ENCODE results near the gene SLC9A9.

SLC9A9 gene

GRCh38 chr3:143596957-143597642 is 251.2 kb downstream of the SLC9A9 start:
- no peak overlapping the region for H3K27ac Mint-ChIP-seq

DNA sequence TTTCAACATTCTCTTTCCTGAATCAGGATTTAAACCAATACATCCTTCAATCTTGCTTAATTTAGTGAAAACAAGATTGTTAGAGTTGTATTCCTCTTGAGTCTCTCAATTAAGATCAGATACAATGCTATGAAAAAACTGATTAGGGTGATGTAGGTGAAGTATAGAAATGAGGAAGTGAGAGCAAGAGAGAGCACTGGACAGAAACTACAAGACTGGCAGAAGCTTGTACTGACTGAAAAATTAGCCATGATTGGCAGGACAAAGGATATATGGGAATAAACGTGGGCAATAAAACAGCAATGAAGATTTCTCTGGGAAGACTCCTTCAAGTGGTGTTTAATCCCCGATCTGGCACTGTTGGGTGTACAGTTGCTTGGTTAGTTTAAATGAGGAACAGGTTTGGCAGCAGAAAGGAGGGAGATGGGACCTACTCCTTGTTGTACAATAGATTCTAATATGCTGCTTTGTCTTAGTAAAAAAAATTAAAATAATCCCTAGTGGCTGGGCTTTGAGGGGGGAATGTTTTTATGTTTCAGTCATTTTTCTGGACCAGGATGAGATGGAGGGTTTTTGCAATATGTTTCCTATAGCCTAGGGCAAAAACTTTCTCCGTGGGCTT is 252.7 kb downstream of the SLC9A9 start:
- Mint-ChIP-seq H3K4me1 (ENCODE audit: low read depth) (no peaks in the 10 kb centered on the region), H3K9me3 (no peaks in the 10 kb centered on the region), H3K36me3 (ENCODE audit: low read depth) (no peaks in the 10 kb centered on the region), H3K27me3 (no peaks in the 10 kb centered on the region), H3K27ac (no peak overlapping the region), H3K4me3 (no peak overlapping the region)
- no peak for DNase-seq

More at GRCh38 chr3:143596957-143597642, 251.2 kb downstream of the SLC9A9 start:
- Mint-ChIP-seq H3K9me3 (no peaks in the 10 kb centered on the region), H3K36me3 (ENCODE audit: low read depth) (no peaks in the 10 kb centered on the region), H3K4me1 (ENCODE audit: low read depth) (no peaks in the 10 kb centered on the region), H3K4me3 (no peak overlapping the region), H3K27me3 (no peaks in the 10 kb centered on the region)
- DNase-seq, result no peak

- Mint-ChIP-seq H3K4me3 (no peak overlapping the region), H3K4me1 (ENCODE audit: low read depth) (no peaks in the 10 kb centered on the region), H3K36me3 (ENCODE audit: low read depth) (no peaks in the 10 kb centered on the region), H3K27me3 (no peaks in the 10 kb centered on the region), H3K9me3 (no peaks in the 10 kb centered on the region), H3K27ac (no peak overlapping the region)
- no peak for DNase-seq
Measured at GRCh38 chr3:143594206-143594605, 254.1 kb downstream of the SLC9A9 start.

GRCh38 chr3:143590660-143591059 is 257.6 kb downstream of the SLC9A9 start:
- Mint-ChIP-seq H3K36me3 (ENCODE audit: low read depth) (no peaks in the 10 kb centered on the region), H3K27me3 (no peaks in the 10 kb centered on the region), H3K4me1 (ENCODE audit: low read depth) (peaks cover 6% of the 10 kb centered on the region), H3K9me3 (no peaks in the 10 kb centered on the region), H3K27ac (no peak overlapping the region), H3K4me3 (no peak overlapping the region)
- DNase-seq, result no peak

DNA sequence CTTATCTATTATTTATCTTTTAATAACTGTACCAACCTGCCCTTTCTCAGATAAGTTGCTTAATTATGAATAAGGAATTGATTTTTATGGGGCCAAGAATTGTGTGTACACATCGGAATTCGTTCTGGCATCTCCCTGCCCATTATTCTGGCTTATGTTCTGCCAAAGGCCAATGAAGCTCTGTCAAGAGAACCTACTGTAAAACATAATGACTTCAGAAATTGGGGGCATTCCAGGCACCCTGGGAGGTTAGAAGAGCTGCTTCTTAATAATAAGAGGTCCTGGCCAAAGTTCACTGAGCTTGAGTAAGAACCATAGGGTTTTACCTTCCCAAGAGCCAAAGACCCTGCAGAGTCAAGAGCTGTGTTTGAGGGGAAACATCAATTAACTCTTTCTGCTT is 261.7 kb downstream of the SLC9A9 start:
- Mint-ChIP-seq H3K9me3 (no peaks in the 10 kb centered on the region), H3K4me3 (no peak overlapping the region), H3K36me3 (ENCODE audit: low read depth) (peaks cover 4% of the 10 kb centered on the region), H3K4me1 (ENCODE audit: low read depth) (peaks cover 13% of the 10 kb centered on the region), H3K27me3 (no peaks in the 10 kb centered on the region), H3K27ac (no peak overlapping the region)
- no peak for DNase-seq

- H3K27ac Mint-ChIP-seq, result no peak overlapping the region
- H3K36me3 Mint-ChIP-seq (ENCODE audit: low read depth), result peaks cover 4% of the 10 kb centered on the region
- H3K4me3 Mint-ChIP-seq, result no peak overlapping the region
- DNase-seq, result no peak
- H3K9me3 Mint-ChIP-seq, result no peaks in the 10 kb centered on the region
- H3K4me1 Mint-ChIP-seq (ENCODE audit: low read depth), result peaks cover 15% of the 10 kb centered on the region
- no peaks in the 10 kb centered on the region for H3K27me3 Mint-ChIP-seq
Measured at GRCh38 chr3:143585720-143586456, 262.4 kb downstream of the SLC9A9 start.

GRCh38 chr3:143584474-143584873 is 263.8 kb downstream of the SLC9A9 start:
- no peak for DNase-seq
- no peaks in the 10 kb centered on the region for H3K27me3 Mint-ChIP-seq
- H3K36me3 Mint-ChIP-seq (ENCODE audit: low read depth), result peaks cover 4% of the 10 kb centered on the region
- H3K4me1 Mint-ChIP-seq (ENCODE audit: low read depth), result peaks cover 15% of the 10 kb centered on the region
- no peaks in the 10 kb centered on the region for H3K9me3 Mint-ChIP-seq
- no peak overlapping the region for H3K4me3 Mint-ChIP-seq
- no peak overlapping the region for H3K27ac Mint-ChIP-seq

DNA sequence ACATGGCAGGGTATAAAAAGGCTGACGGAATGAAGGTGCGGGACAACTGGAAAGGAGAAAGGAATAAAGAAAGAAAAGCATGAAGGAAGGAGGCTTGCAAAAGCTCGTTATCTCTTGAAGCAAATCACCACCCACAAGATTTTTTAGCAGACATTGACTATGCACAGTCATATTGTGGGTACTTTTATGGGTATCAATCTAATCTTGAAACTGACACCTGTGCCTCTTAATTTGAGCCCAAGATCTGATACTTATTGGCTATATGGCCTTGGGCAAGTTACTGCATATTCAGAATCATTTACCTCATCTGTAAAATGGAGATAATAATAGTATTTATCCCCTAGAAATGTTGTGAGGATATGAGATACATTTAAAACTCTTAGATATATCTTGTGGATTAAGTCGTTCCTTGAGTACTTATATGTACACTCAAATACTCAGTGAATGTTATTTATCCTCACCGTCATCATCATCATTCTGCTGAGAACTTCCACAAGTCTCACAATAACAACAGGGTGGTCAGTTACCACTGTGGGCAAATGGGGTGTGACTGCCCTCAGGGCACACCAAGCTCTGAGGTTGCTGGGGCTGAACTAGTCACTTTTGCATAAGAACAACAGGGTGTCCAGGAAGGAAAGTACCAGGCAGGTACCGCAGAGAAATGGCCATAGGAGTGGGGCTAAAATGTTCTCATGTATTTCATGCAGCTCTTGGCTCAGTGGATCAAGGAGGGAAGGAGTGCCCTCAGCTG is 266.1 kb downstream of the SLC9A9 start:
- peaks cover 15% of the 10 kb centered on the region for H3K4me1 Mint-ChIP-seq (ENCODE audit: low read depth)
- H3K4me3 Mint-ChIP-seq, result no peak overlapping the region
- H3K27ac Mint-ChIP-seq, result no peak overlapping the region
- no peak for DNase-seq
- H3K9me3 Mint-ChIP-seq, result no peaks in the 10 kb centered on the region
- no peaks in the 10 kb centered on the region for H3K27me3 Mint-ChIP-seq
- peaks cover 5% of the 10 kb centered on the region for H3K36me3 Mint-ChIP-seq (ENCODE audit: low read depth)

DNA sequence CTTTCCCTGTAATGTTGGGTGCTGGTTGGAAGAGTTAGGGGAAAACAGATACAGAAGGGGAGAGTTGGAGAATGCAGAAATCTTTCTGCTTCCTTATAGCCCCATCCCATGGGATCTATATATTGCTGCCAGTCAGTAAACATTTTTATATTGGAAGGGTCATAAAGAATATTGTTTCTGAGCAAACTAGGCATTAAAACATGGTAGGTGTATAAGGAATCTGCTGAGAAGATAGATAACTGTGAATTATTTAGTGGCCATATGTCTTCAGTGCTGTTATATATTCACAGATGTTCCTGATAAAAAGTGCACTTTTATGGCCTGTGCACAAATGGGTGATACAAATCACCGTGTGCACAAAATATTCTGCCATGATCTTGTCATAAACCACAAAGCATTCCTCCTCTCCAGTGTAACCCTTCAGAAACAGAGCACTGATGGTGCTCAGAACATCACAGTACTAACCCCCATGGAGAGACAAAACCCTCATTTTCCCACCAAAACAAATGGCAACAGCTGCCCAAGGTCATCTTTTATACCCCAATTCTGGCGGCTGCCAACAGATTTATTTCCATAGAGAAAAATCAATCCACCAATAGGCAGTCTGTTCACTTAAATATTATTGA is 269.3 kb downstream of the SLC9A9 start:
- Mint-ChIP-seq H3K36me3 (ENCODE audit: low read depth) (peaks cover 5% of the 10 kb centered on the region), H3K9me3 (no peaks in the 10 kb centered on the region), H3K4me1 (ENCODE audit: low read depth) (peaks cover 10% of the 10 kb centered on the region), H3K27me3 (no peaks in the 10 kb centered on the region), H3K4me3 (no peak overlapping the region), H3K27ac (no peak overlapping the region)
- DNase-seq, result no peak

GRCh38 chr3:143576568-143577270 is 271.5 kb downstream of the SLC9A9 start:
- DNase-seq, result no peak
- peaks cover 1% of the 10 kb centered on the region for H3K36me3 Mint-ChIP-seq (ENCODE audit: low read depth)
- no peaks in the 10 kb centered on the region for H3K27me3 Mint-ChIP-seq
- H3K27ac Mint-ChIP-seq, result no peak overlapping the region
- H3K4me1 Mint-ChIP-seq (ENCODE audit: low read depth), result peaks cover 4% of the 10 kb centered on the region
- no peak overlapping the region for H3K4me3 Mint-ChIP-seq
- no peaks in the 10 kb centered on the region for H3K9me3 Mint-ChIP-seq

DNA sequence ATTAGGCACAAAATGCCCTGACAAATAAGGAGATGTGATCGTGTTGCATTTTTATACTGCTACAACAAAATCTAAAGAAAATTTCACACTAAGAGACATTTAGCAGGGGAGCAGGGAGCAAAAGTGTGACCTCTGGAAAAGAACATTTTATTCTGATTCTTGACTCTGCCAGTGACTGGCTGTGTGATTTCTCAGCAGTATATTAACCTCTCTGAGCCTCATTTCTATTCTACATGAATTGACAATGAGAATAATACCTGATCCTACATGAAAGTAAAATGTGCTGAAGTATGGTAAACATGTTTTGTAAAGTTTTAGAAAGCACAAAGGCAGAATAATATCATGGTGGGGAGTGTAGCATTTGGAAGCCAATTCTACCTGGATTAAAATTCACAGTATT is 273.3 kb downstream of the SLC9A9 start:
- DNase-seq, result no peak
- Mint-ChIP-seq H3K9me3 (no peaks in the 10 kb centered on the region), H3K27me3 (no peaks in the 10 kb centered on the region), H3K36me3 (ENCODE audit: low read depth) (peaks cover 1% of the 10 kb centered on the region), H3K4me3 (no peak overlapping the region), H3K27ac (no peak overlapping the region), H3K4me1 (ENCODE audit: low read depth) (no peaks in the 10 kb centered on the region)

GRCh38 chr3:143573610-143574303 is 274.5 kb downstream of the SLC9A9 start:
- Mint-ChIP-seq H3K4me3 (no peak overlapping the region), H3K9me3 (no peaks in the 10 kb centered on the region), H3K27me3 (no peaks in the 10 kb centered on the region), H3K36me3 (ENCODE audit: low read depth) (peaks cover 1% of the 10 kb centered on the region), H3K4me1 (ENCODE audit: low read depth) (no peaks in the 10 kb centered on the region), H3K27ac (no peak overlapping the region)
- no peak for DNase-seq

- Mint-ChIP-seq H3K9me3 (no peaks in the 10 kb centered on the region), H3K4me1 (ENCODE audit: low read depth) (no peaks in the 10 kb centered on the region), H3K36me3 (ENCODE audit: low read depth) (no peaks in the 10 kb centered on the region), H3K4me3 (no peak overlapping the region), H3K27ac (no peak overlapping the region), H3K27me3 (no peaks in the 10 kb centered on the region)
- DNase-seq, result no peak
Measured at GRCh38 chr3:143571548-143571947, 276.7 kb downstream of the SLC9A9 start.

Measured in activated T-cell treated with anti-CD3 and anti-CD28 coated beads, Interleukin-2, amount 50 U/mL, for 24 hours (primary cell).